GM04503 (cell line): ENCODE measurements around the gene CAV3.
"Not testable (repeated sequence)": the region's sequence is repeated elsewhere in the genome, so short reads cannot be mapped to it uniquely, and the experiment has no call there.

Experiments used
- DNase-seq: peaks from one replicate; pipeline ENCODE4 v3.0.0-alpha.2; 2012; ENCODE audit warnings: low read depth

Gene CAV3

GRCh38 chr3:8733332-8734094 is at the start of gene CAV3:
CAV3 (plus strand) TSS chr3:8733802; CDS start chr3:8733877, 75 bp downstream.
- no peak for DNase-seq

- not testable (repeated sequence) for DNase-seq
Observed at GRCh38 chr3:8684992-8685391, 48.6 kb upstream of the CAV3 start.

- DNase-seq, result not testable (repeated sequence)
Observed at GRCh38 chr3:8691295-8691694, 42.3 kb upstream of the CAV3 start.

- no peak for DNase-seq
Observed at GRCh38 chr3:8702560-8702959, 31.0 kb upstream of the CAV3 start.

GRCh38 chr3:8705575-8705974 is 28.0 kb upstream of the CAV3 start:
- no peak for DNase-seq

- DNase-seq, result no peak
Observed at GRCh38 chr3:8709287-8709686, 24.3 kb upstream of the CAV3 start.

- no peak for DNase-seq
Observed at GRCh38 chr3:8709801-8710507, 23.6 kb upstream of the CAV3 start.

GRCh38 chr3:8712045-8712907 is 21.3 kb upstream of the CAV3 start:
- peak; percentile 45 for DNase-seq

- no peak for DNase-seq
Observed at GRCh38 chr3:8712908-8713255, 20.7 kb upstream of the CAV3 start.

GRCh38 chr3:8713901-8714759 is 19.5 kb upstream of the CAV3 start:
- no peak for DNase-seq

- not testable (repeated sequence) for DNase-seq
Observed at GRCh38 chr3:8715757-8716156, 17.8 kb upstream of the CAV3 start.

GRCh38 chr3:8722808-8723207 is 10.8 kb upstream of the CAV3 start:
- no peak for DNase-seq

- no peak for DNase-seq
Observed at GRCh38 chr3:8723612-8724011, 10.0 kb upstream of the CAV3 start.

GRCh38 chr3:8724108-8724752 is 9.4 kb upstream of the CAV3 start:
- DNase-seq, result no peak

GRCh38 chr3:8727605-8728512 is 5.7 kb upstream of the CAV3 start:
- DNase-seq, result no peak

- no peak for DNase-seq
Observed at GRCh38 chr3:8729479-8729878, 4.1 kb upstream of the CAV3 start.

- no peak for DNase-seq
Observed at GRCh38 chr3:8730656-8731055, 2.9 kb upstream of the CAV3 start.

GRCh38 chr3:8732413-8732812 is 1.2 kb upstream of the CAV3 start:
- DNase-seq, result no peak

- no peak for DNase-seq
Observed at GRCh38 chr3:8734137-8734878, 706 bp downstream of the CAV3 start.
